Effector memory CD8-positive, alpha-beta T cell (primary cell): ENCODE results near the gene KCNJ6.

Experiments
- ATAC-seq: fragments of 150-1000 bp; cut with Tn5 transposase; replicated peaks from 2 replicates; pipeline ENCODE4 v1.10.0; 2021; ENCODE audit warnings: mild to moderate bottlenecking, moderate library complexity
- DNase-seq, 3 experiments: peaks; one replicate each; pipeline ENCODE4 v3.0.0; 2021
- H3K27ac Mint-ChIP-seq, 2 donors: one replicate each; pipeline ENCODE4 v1.8.0; 2022; ENCODE audit warnings: mild to moderate bottlenecking in 2 of 2, mixed read lengths in 2 of 2, moderate library complexity in 2 of 2
- H3K27me3 Mint-ChIP-seq, 2 donors: one replicate each; pipeline ENCODE4 v1.8.0; 2022; ENCODE audit warnings: mixed read lengths in 2 of 2
- H3K36me3 Mint-ChIP-seq: one replicate; pipeline ENCODE4 v1.8.0; 2022; ENCODE audit warnings: mild to moderate bottlenecking, moderate library complexity, mixed read lengths; ENCODE audit not compliant: insufficient read depth
- H3K4me1 Mint-ChIP-seq, 2 donors: one replicate each; pipeline ENCODE4 v1.8.0; 2022; ENCODE audit warnings: low read depth in 2 of 2, mixed read lengths in 2 of 2
- H3K4me3 Mint-ChIP-seq, 2 donors: one replicate each; pipeline ENCODE4 v1.8.0; 2022; ENCODE audit warnings: mild to moderate bottlenecking in 2 of 2, mixed read lengths in 2 of 2, moderate library complexity in 2 of 2
- H3K9me3 Mint-ChIP-seq, 2 donors: one replicate each; pipeline ENCODE4 v1.8.0; 2022; ENCODE audit warnings: mixed read lengths in 2 of 2

The KCNJ6 gene

GRCh38 chr21:37787456-37787855 lies 128.8 kb downstream of the KCNJ6 start:
- Mint-ChIP-seq H3K4me3 (no peak overlapping the region), H3K27ac (no peak overlapping the region), H3K4me1 (no peaks in the 10 kb centered on the region), H3K36me3 (no peaks in the 10 kb centered on the region), H3K9me3 (peaks cover 2 to 7% of the 10 kb centered on the region in 2 donors), H3K27me3 (peaks cover 12 to 37% of the 10 kb centered on the region in 2 donors)
- DNase-seq: no peak
- ATAC-seq: no peak

- ATAC-seq (no peak), DNase-seq (no peak)
- H3K9me3 Mint-ChIP-seq: peaks cover 5 to 7% of the 10 kb centered on the region in 2 donors
- H3K4me3 Mint-ChIP-seq: no peak overlapping the region
- H3K27me3 Mint-ChIP-seq: peaks cover 23 to 36% of the 10 kb centered on the region in 2 donors
- no peaks in the 10 kb centered on the region for H3K36me3 Mint-ChIP-seq
- H3K27ac Mint-ChIP-seq: no peak overlapping the region
- no peaks in the 10 kb centered on the region for H3K4me1 Mint-ChIP-seq
Observed at GRCh38 chr21:37784591-37785318, 131.5 kb downstream of the KCNJ6 start.

- no peaks in the 10 kb centered on the region for H3K36me3 Mint-ChIP-seq
- DNase-seq: no peak
- H3K4me3 Mint-ChIP-seq: no peak overlapping the region
- H3K4me1 Mint-ChIP-seq: no peaks in the 10 kb centered on the region
- no peak for ATAC-seq
- H3K27me3 Mint-ChIP-seq: peaks cover 37 to 46% of the 10 kb centered on the region in 2 donors
- no peak overlapping the region for H3K27ac Mint-ChIP-seq
- peaks cover 2 to 7% of the 10 kb centered on the region in 2 donors for H3K9me3 Mint-ChIP-seq
Observed at GRCh38 chr21:37783016-37783415, 133.2 kb downstream of the KCNJ6 start.

DNA sequence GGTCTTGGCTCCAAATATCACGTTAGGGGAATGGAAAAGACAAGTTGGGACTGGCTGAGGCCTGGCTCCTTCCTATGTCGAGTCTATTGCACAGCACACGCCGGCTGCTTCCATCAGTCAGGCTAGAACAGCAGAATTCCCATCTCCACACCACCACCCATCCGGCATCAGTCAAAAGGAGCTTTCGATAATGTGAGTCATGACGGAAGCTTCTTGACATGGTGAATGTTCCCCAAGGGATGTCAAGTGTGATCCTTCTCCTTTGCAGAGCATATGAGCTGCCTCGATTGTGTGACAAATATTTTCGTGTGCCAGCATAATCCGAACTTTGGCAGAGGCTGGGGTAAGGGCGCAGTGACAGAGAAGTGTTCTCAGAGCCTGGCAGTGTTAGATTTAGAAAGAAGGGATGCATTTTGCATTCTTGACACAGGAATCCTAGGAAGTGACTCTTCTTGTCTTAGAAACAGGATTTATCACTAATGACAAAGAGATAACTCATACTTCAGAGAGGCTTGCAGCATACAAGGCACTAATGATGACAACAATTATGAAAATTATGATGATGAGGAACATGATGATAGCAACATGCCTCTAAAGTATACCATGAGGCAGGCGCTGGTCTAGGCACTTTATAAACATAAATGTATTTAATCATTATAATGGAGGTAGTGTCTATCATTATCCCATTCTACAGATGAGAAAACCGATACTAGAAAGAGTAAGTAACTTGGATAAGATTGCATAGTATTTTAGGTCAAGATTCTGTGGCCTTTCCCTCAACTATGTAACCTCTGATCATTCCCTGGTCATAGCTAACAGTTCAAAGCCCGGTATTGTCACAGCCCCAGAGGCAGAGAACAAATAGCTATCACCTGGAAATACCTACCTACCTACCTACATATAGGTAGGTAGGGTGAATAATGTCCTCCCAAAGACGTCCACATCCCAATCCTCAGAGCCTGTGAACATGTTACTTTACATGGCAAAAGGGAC lies 135.0 kb downstream of the KCNJ6 start:
- H3K4me3 Mint-ChIP-seq: no peak overlapping the region

GRCh38 chr21:37771181-37771580 lies 145.1 kb downstream of the KCNJ6 start:
- Mint-ChIP-seq H3K4me1 (no peaks in the 10 kb centered on the region), H3K9me3 (no peaks in the 10 kb centered on the region), H3K4me3 (no peak overlapping the region), H3K36me3 (no peaks in the 10 kb centered on the region), H3K27ac (no peak overlapping the region), H3K27me3 (peaks cover 21 to 40% of the 10 kb centered on the region in 2 donors)
- ATAC-seq: no peak
- no peak for DNase-seq

More for the DNA sequence above, 135.0 kb downstream of the KCNJ6 start:
- Mint-ChIP-seq H3K27me3 (peaks cover 45 to 61% of the 10 kb centered on the region in 2 donors), H3K27ac (no peak overlapping the region), H3K9me3 (peaks cover 2 to 7% of the 10 kb centered on the region in 2 donors), H3K36me3 (no peaks in the 10 kb centered on the region), H3K4me1 (no peaks in the 10 kb centered on the region)
- DNase-seq (no peak), ATAC-seq (no peak)

GRCh38 chr21:37770461-37770860 lies 145.8 kb downstream of the KCNJ6 start:
- Mint-ChIP-seq H3K4me3 (no peak overlapping the region), H3K4me1 (no peaks in the 10 kb centered on the region), H3K27me3 (peaks cover 21 to 40% of the 10 kb centered on the region in 2 donors), H3K9me3 (no peaks in the 10 kb centered on the region), H3K27ac (no peak overlapping the region), H3K36me3 (no peaks in the 10 kb centered on the region)
- DNase-seq: no peak
- ATAC-seq: no peak

DNA sequence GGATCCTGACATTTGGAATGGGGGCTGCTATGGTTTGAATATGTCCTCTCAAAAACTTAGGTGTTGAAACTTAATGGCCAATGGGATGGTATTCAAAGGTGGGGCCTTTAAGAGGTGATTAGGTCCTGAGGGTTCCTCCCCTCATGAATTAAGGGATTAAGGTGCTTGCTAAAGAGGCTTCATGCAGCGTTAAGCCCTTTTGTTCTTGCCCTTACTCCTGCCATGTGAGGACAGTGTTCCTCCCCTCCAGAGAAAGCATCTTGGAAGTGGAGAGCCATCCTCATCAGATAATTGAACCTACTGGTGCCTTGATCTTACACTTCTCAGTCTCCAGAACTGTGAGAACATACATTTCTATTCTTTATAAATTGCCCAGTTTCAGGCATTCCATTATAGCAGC lies 146.6 kb downstream of the KCNJ6 start:
- Mint-ChIP-seq H3K36me3 (no peaks in the 10 kb centered on the region), H3K4me3 (no peak overlapping the region), H3K27me3 (peaks cover 21 to 40% of the 10 kb centered on the region in 2 donors), H3K4me1 (no peaks in the 10 kb centered on the region), H3K9me3 (no peaks in the 10 kb centered on the region), H3K27ac (no peak overlapping the region)
- no peak for DNase-seq
- no peak for ATAC-seq

GRCh38 chr21:37767984-37768383 lies 148.3 kb downstream of the KCNJ6 start:
- H3K36me3 Mint-ChIP-seq: no peaks in the 10 kb centered on the region
- no peak overlapping the region for H3K27ac Mint-ChIP-seq
- H3K4me3 Mint-ChIP-seq: no peak overlapping the region
- DNase-seq (no peak), ATAC-seq (no peak)
- H3K9me3 Mint-ChIP-seq: no peaks in the 10 kb centered on the region
- no peaks in the 10 kb centered on the region for H3K4me1 Mint-ChIP-seq
- H3K27me3 Mint-ChIP-seq: peaks cover 14 to 36% of the 10 kb centered on the region in 2 donors

DNA sequence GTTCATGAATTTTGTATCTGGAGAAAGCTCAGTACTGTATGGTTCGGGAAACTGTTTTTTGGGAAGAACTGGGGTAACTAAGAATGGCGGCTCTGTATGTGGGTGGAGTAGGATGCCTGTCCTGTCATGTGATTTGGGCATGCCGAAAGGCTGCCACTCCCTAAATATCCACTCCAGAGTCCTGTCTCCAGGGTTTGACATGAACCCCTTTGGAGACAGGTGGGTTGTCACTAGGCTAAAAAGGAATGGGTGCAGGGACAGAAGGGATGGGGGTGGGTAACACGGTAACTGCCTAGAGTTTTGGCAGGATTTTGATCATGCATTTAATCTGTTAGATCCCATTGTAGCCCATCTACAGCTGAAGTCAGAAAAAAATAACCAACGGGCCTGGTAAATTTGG lies 150.1 kb downstream of the KCNJ6 start:
- DNase-seq (no peak), ATAC-seq (no peak)
- Mint-ChIP-seq H3K9me3 (no peaks in the 10 kb centered on the region), H3K36me3 (no peaks in the 10 kb centered on the region), H3K27me3 (peaks cover 14 to 29% of the 10 kb centered on the region in 2 donors), H3K27ac (no peak overlapping the region), H3K4me3 (no peak overlapping the region), H3K4me1 (no peaks in the 10 kb centered on the region)

- DNase-seq (no peak), ATAC-seq (no peak)
- H3K27ac Mint-ChIP-seq: no peak overlapping the region
- peaks cover 14 to 28% of the 10 kb centered on the region in 2 donors for H3K27me3 Mint-ChIP-seq
- no peak overlapping the region for H3K4me3 Mint-ChIP-seq
- H3K4me1 Mint-ChIP-seq: no peaks in the 10 kb centered on the region
- no peaks in the 10 kb centered on the region for H3K36me3 Mint-ChIP-seq
- no peaks in the 10 kb centered on the region for H3K9me3 Mint-ChIP-seq
Observed at GRCh38 chr21:37765221-37765900, 150.9 kb downstream of the KCNJ6 start.

GRCh38 chr21:37764691-37765090 lies 151.6 kb downstream of the KCNJ6 start:
- Mint-ChIP-seq H3K36me3 (no peaks in the 10 kb centered on the region), H3K27ac (no peak overlapping the region), H3K9me3 (no peaks in the 10 kb centered on the region), H3K4me1 (no peaks in the 10 kb centered on the region), H3K27me3 (peaks cover 10 to 30% of the 10 kb centered on the region in 2 donors), H3K4me3 (no peak overlapping the region)
- ATAC-seq: no peak
- DNase-seq: no peak

GRCh38 chr21:37763298-37763697 lies 153.0 kb downstream of the KCNJ6 start:
- Mint-ChIP-seq H3K36me3 (no peaks in the 10 kb centered on the region), H3K9me3 (no peaks in the 10 kb centered on the region), H3K27me3 (peaks cover 7 to 36% of the 10 kb centered on the region in 2 donors), H3K4me3 (no peak overlapping the region), H3K27ac (no peak overlapping the region), H3K4me1 (no peaks in the 10 kb centered on the region)
- ATAC-seq: no peak
- DNase-seq: no peak

GRCh38 chr21:37762606-37763005 lies 153.7 kb downstream of the KCNJ6 start:
- Mint-ChIP-seq H3K27me3 (peaks cover 7 to 29% of the 10 kb centered on the region in 2 donors), H3K9me3 (no peaks in the 10 kb centered on the region), H3K36me3 (no peaks in the 10 kb centered on the region), H3K27ac (no peak overlapping the region), H3K4me1 (no peaks in the 10 kb centered on the region), H3K4me3 (no peak overlapping the region)
- no peak for DNase-seq
- no peak for ATAC-seq
